AG08395 (cell line): ENCODE data around the gene TFDP2.
A peak's percentile ranks its signal among the peaks of the same experiment; 100 is the strongest.
"Not testable (repeated sequence)": the region's sequence is repeated elsewhere in the genome, so short reads cannot be mapped to it uniquely, and the experiment has no call there.

Experiments used
- DNase-seq: peaks from one replicate; pipeline ENCODE4 v3.0.0; 2012; ENCODE audit warnings: mixed read lengths, low spot score

TFDP2 gene

GRCh38 chr3:142075656-142076055 is 73.7 kb downstream of the TFDP2 start:
- not testable (repeated sequence) for DNase-seq

GRCh38 chr3:142072816-142073215 is 76.5 kb downstream of the TFDP2 start:
- no peak for DNase-seq

- DNase-seq = no peak
Measured at GRCh38 chr3:142065932-142066331, 83.4 kb downstream of the TFDP2 start.

- no peak for DNase-seq
Measured at GRCh38 chr3:142065344-142065743, 84.0 kb downstream of the TFDP2 start.

DNA sequence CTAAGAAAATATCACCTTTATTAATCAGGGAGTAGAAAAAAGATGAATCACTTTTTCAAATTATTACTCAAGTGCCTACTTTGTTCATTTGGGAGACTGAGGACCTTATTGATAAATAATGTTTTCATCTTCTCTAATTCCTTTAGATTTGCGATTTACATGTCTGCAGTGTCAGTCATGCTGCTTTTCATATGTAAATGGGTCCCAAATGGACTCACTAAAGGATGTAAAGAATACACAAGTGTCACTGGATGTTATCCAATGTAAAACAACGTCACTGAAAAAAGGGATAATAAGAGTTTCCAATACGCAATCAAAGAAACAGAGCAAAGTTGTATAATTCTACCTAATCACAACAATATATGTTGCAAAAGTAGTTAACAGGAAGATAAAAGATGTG is 84.9 kb downstream of the TFDP2 start:
- no peak for DNase-seq

- peak; percentile 4 for DNase-seq
Measured at GRCh38 chr3:142057331-142057725, 92.0 kb downstream of the TFDP2 start.

DNA sequence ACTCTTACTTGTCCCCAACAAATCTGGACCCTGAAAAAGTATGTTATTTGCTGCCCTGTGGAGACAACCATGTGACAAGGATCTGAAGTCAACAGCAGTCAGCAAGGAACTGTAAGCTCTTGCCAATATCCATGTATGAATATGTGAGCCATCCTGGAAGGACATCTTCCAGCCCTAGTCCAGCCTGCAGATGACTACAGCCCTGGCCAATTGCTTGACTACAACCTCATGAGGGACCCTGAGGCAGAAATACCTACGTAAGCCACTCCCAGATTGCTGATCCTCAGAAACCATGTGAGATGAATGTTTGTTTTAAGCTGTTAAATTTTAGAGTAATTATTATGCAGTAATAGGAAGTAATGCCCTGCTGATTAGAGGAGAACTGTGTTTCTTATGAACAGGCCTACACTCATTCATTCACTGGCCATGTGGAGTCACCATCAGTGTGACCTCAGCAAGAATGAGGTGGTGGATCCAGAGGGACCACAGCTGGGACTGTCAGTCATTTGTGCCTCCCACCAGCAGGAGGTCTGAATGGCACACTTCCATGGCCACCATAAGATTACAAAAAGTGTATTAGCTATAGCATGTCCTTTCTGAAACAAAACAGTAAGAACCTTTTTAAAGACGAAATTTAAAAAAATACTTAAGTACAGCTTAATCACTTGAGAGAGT is 92.6 kb downstream of the TFDP2 start:
- no peak for DNase-seq

DNA sequence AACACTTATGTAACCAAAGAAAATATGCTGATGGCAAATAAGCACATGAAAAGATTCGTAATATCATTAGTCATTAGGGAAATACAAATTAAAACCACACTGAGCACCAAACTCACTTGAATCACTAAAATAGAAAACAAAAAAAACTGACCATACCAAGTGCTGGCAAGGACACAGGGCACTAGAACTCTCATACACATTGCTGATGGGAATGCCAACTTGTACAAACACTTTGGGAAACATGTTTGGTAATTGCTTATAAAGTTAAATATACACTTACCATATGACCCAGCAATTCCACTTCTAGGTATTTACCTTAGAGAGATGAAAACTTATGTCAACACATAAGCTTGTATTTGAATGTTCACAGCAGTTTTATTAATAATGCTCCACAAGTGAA is 95.5 kb downstream of the TFDP2 start:
- no peak for DNase-seq

DNA sequence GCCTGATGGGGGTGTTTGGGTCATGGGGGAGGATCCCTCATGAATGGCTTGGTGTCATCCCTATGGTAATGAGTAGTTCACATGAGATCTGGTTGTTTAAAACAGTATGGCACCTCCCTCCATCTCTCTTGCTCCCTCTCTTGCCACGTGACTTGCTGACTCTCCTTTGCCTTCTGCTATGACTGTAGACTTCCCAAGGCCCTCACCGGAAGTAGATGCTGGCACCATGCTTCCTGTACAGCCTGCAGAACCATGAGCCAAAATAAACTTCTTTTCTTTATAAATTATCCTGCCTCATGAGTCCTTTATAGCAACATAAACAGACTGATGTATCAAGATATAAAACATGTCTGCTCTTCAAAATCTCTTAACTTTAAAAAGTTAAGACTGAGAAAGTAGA is 96.1 kb downstream of the TFDP2 start:
- DNase-seq = no peak

GRCh38 chr3:142051351-142051750 is 98.0 kb downstream of the TFDP2 start:
- no peak for DNase-seq

GRCh38 chr3:142047021-142047369 is 102.3 kb downstream of the TFDP2 start:
- DNase-seq = no peak

- no peak for DNase-seq
Measured at GRCh38 chr3:142046320-142047020, 102.9 kb downstream of the TFDP2 start.

DNA sequence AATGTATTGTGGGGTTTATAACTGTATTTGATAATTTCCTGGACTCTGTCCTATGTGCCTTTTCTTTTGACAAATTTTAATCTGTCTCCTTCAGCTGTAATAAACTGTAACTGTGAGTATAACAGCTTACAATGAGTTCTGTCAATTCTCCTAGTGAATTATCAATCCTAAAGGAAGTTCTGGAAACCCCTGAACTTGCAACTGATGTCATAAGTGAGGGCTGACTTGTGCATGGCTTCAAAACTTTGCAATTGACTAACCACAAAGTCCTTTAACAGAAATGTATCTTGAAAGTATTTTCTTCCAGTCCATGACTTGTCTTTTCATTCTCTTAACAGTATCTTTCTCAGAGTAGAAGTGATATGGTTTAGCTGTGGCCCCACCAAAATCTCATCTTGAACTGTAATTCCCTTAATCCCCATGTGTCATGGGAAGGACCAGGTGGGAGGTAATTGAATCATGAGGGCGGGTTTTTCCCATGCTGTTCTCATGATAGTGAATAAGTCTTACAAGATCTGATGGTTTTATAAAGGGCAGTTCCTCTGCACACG is 108.3 kb downstream of the TFDP2 start:
- DNase-seq = no peak

- no peak for DNase-seq
Measured at GRCh38 chr3:142035308-142035922, 113.9 kb downstream of the TFDP2 start.

DNA sequence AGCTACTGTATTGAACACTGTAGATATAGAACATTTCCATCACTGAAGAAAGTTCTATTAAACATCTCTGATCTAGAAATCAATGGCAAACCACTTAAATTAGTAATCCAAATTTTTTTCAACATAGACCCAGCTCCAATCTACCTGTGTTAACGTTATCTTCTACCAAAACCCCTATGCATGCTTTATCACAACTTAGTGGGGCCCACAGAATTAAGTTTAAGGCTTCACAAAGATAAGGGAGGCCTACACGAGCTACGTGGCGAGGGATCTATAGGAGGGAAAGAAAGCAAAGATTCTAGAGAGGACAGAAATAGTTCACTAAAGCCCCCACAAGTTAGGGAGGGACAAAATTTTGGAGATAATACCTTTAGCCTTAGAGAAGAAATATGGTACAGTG is 116.1 kb downstream of the TFDP2 start:
- no peak for DNase-seq

GRCh38 chr3:142031575-142031974 is 117.8 kb downstream of the TFDP2 start:
- no peak for DNase-seq

GRCh38 chr3:142029791-142030190 is 119.6 kb downstream of the TFDP2 start:
- no peak for DNase-seq

DNA sequence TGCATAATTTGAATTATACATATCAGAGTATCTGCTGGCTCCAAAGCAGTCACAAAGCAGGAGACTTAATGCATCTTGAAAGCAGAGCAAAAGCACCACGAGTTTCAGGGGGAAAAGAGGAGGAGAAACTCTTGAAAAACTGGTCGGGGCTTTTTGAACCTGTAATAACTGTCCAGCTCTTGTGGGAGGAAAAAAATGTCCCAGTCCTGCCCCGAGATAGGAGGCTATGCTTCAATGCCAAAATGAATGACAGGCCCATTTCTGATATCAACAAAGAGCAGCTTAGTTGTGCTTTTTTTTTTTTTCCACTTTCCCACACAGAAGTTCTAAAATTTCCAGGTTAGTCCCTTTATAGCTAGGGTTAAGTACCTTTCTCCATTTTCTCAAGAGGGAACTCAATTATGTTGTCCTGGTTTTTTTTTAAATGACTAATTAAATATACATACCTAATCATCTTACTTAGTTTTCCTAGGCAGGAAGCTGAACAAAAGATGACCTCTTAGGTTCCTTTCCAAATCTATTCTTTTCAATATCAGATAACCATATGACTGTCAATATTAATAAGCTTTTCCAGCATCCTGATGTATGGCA is 120.2 kb downstream of the TFDP2 start:
- no peak for DNase-seq

- DNase-seq = peak; percentile 48
Measured at GRCh38 chr3:142028243-142028777, 121.0 kb downstream of the TFDP2 start.

GRCh38 chr3:142027735-142028134 is 121.6 kb downstream of the TFDP2 start:
- DNase-seq = peak; percentile 12

DNA sequence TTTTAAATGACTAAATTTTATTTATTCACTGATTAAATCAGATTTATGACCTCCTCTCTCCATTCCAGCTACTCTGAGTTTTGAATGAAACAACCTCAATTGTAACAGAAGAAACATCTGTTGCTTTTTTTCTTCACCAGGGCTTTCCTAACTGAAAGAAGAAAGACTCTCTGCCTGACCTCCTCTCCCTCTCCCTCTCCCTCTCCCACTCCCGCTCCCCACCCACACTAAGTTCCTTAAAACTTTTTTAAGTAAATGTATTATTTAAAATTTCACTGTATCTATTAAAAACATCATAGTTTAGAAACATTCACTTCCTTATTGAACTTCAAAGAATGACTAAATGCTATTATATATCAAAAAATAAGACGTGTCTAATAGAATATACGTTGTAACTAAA is 122.0 kb downstream of the TFDP2 start:
- no peak for DNase-seq

GRCh38 chr3:142026333-142026732 is 123.0 kb downstream of the TFDP2 start:
- DNase-seq = no peak

- DNase-seq = peak; percentile 18
Measured at GRCh38 chr3:142022381-142022780, 127.0 kb downstream of the TFDP2 start.
